ENCODE results near the gene NOL8.
A peak's percentile ranks its signal among the peaks of the same experiment; 100 is the strongest.

NOL8 gene

DNA sequence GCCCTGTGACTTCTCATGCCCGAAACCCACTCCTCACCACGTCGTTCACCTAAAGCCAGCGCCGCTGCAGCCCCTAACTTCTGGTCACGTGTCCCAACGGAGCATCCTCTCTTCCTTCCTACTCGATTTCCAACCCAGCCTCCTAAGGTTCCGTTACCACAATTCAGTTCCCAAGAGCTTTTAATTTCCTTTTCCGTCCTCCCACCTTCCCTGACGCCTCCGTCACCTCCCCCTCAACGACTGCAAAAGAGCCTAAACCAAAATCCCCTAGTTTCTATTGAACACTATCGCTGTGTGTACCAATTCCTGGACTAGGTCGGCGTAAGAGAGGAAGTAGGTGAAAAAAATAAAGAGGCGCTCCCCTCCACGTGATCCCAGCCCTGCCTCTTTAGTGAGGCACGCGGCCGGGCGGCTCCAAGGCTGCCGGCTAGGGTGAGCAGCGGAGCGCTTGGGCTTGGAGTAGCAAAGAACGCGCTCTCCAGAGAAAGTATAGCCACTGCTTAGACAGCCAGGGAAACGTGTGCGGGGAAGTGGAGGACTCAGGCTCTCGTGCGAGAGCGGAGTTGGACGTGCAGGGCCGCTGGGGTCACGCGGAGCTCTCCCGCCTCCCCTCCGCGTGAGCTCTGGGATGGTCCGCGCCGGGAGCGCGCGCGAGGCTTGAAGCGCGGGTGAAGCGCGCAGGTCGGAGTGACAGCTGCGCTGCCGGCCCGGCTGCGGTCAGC lies at the start of gene NOL8, which contains the start of gene CENPP:
TSS of gene NOL8 (minus strand) at position 82 of the 722 bp plus-strand sequence. CDS start 1,189 bp downstream, outside the sequence.
TSS of gene CENPP (plus strand) at position 685 of the 722 bp plus-strand sequence.
- DNase-seq, result peak; percentile 83

GRCh38 chr9:92373167-92373566 lies 48.0 kb upstream of the NOL8 start:
- no peak for DNase-seq

- no peak for DNase-seq
These were observed 43.9 kb upstream of the NOL8 start for GRCh38 chr9:92369075-92369474.

DNA sequence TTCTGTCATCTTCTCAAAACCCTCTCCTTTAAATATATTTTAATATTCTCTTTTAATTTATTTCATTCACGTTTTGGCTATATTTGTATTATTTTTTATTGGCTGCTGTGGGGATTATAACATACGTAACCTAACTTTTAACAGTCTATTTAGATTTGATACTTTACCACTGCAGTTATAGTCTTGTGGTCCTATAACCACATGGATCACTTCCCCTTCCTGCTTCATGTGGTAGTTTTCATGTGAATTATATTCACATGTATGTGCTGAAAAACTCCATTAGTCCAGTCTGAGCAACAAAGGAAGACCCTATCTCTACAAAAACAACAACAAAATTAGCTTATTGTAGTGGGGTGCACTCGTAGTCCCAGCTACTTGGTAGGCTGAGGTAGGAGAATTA lies 34.9 kb upstream of the NOL8 start:
- DNase-seq, result no peak

DNA sequence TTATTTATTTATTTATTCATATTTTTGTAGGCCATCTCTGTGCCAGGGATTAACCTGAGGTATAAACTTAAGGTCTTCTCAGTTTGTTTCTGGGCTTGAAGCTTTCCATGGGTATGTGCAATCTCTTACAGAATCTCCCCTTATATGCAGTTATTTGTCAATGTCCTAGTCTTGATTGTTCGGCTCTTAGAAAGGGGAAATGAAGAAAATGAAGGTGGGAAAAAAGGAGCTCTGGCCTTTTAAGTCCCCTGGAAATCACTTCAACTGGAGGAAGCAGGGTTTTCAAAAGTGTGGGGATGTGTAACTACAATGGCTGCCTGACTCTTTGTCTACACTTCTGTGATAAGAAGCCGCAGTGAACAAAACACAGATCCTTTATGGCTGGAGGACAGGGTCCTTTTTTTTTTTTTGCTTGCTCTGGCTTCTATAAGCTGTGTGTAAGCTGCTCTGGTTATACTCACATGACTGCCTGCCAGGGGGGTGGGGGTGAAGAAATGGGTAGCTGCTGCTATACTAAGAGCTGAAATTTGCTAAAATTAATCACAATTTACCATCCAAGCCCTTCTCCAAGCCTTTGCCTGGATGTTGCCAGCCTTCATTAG lies 34.3 kb upstream of the NOL8 start:
- no peak for DNase-seq

GRCh38 chr9:92353051-92353450 lies 27.9 kb upstream of the NOL8 start:
- DNase-seq, result no peak

DNA sequence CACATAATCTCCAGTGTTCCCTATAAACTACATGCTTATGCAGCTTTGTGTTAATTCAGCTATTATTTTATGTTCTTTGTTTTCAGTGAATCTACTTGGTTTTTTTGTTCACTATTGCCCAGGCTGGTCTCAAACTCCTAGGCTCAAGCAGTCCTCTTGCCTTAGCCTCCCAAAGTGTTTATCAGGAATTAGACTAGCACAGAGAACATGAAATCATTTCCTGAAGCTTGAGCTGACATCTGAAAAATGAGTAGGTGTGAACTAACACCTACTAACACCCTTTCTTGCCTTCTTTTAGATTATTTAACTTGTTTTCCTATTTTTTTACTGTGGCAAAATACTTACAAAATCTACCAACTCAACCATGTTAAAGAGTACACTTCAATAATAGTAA lies 25.6 kb upstream of the NOL8 start:
- no peak for DNase-seq

DNA sequence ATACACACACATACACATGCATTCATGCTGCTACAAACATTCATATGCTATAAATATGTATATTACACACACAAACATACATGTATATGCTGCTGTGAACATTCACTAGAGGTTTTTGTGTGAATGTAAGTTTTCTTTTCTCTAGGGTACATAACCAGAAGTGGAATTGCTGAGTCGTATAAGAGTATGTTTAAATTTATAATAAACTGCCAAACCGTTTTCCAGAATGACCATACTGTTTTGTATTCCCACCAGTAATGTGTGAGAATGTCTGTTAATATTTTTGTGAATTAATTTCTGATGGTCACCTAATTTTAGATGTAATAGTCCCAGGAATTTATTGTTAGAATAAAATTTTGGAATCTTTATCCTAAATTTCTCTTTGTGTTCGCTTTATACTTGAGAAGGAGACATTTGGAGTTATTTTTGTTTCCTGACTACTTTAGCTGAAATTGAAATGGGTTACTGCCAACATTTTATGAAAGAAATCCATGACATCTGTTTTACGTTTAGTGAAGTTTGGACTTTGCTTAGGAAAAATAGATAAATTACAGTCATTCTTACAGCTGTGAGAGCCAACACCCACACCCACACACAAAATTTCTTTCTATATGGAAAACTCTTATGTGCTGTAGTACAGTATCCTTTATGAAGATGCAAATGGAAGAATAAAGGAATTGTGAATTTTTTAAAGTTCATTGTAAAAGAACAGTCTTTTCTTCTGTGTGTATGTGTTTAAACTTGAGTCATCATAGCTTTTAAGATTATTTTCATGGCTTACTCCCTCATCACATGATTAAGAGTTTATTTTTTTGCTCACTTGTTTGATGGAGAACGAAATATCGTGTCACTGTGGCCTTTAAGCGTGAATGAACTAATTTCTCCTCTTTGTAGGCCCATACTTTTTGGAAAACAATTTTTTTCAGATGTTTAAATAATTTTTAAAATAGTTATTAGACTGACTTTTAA lies 24.9 kb upstream of the NOL8 start:
- DNase-seq, result no peak

DNA sequence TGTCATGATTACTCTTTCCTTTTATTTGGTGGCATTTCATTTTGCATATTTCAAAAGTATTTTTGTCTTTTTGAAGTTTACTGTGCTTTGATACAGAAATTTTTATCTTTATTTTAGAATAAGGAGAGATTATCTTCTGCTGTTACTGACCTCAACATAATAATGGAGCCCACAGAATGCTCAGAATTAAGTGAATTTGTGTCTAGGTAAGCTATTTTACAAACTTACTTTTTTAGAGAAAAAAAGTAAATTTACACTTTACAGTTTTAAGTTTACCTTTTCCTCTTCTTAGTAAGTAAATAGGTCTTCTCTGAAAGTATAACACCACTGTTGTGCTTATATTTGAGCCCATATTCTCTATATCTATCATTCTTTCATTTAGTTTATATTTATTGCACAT lies 20.4 kb upstream of the NOL8 start:
- no peak for DNase-seq

DNA sequence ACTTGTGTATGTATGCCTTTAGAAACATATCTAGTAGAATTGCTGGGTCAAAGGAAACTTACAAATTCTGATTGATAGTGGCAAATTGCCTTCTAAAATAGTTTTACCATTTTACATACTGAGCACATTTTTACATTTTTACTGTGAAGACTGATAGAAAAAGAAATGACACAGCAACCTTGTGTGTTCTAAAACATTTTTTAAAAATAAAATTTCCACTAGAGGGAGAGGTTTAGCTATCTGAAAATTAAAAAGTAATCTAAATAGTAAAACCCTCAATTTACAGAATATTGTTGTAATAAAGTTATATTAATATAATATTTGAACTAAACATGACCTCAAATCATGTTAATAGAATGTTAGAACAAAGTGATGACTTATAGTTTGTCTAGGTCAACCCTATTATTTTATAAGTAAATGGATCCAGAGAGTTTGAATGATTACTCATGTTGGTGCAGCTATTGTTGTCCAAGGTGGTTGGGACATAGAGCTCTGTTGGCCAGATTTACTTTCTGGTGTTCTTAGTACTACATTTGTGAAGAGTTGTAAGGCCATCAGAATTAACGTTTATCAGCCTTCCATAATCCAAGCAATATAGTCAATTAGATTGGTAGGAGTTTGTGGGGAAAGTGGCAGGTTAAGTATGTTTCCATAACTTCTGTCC lies 17.8 kb upstream of the NOL8 start:
- no peak for DNase-seq

GRCh38 chr9:92341578-92341977 lies 16.4 kb upstream of the NOL8 start:
- no peak for DNase-seq

DNA sequence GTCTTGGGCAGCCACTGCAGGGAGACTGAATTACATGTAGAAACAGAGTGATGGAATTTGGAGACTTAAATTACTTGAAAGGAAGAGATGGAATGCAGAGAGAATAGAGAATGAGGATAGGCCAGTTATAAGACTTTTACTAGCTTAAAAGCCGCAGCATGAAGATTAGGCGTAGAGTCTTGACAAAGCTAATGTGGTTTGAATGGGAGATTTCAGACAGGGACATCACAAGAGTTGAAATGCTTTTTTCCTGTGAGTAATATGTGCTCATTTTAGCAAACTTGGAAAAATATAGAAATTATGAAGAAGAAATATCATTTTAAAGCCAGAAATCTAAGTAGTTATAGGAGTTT lies 8.1 kb upstream of the NOL8 start:
- DNase-seq, result no peak

DNA sequence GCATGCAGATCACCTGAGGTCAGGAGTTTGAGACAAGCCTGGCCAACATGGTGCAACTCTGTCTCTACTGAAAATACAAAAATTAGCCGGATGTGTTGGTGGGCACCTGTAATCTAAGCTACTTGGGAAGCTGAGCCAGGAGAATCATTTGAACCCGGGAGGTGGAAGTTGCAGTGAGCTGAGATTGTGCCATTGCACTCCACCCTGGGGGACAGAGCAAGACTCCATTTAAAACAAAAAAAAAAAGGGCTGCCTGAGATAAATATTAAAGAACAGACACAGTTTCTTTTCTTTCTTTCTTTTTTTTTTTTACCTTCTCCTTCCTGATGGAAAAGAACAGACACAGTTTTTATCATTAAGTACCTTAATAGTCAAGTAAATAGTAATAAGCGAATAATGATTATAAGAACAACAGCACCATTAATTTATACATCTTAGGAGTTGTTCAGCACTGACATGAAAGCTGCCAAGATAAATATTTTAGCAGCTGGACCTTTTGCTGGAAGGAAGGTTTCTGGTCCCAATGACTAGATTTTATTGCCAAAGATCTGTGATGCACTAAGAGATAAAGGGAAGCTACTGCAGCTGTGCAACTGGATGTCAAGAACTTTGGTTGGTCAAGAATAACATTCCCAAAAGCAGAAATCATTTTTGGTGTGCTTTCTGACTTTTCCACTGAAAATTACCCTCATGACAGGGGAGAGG lies 7.6 kb upstream of the NOL8 start:
- no peak for DNase-seq

DNA sequence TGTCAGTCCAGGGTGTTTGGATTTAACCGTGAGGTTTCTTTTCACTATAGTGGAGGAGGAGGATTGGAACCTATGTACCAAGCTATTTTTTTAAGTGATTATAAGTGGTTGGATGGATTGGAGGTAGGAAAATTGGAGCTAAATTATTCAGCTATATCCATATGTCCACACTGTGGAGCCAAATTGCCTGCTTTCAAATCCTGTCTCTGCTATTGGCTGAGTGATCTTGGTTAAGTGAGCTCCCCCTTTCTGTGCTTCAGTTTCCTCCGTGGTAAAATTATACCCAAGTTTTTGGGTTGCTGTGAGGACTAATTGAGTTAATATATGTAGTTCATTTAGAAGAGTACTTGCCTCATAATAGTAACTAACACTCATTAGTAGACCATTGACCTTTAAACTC lies 3.1 kb upstream of the NOL8 start:
- no peak for DNase-seq

DNA sequence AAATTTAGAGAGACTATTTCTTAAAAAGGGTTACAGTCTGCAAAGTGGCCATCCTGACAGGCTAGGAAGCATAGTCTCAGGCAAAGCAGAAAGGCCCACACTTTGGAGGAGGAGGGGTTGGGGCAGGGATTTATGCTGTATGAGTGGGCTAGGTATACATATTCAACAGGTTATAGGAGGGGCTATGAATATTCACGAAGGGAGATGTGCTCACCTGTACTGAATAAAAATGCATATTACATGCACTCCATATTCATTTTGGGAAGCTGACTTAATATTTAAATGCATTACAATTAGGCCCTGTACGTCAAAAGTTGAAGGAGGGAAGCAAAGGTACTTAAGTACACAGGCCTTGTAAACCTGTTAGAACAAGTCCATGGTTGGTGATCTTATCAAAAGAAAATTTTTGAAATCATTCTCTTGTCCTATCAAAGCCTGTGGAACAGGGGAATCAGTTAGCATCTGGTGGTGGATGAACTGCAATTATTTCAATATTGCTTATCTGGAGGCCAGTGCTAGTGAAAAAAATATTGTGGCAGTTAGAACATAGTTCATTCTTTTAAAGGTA lies 2.2 kb upstream of the NOL8 start:
- no peak for DNase-seq

DNA sequence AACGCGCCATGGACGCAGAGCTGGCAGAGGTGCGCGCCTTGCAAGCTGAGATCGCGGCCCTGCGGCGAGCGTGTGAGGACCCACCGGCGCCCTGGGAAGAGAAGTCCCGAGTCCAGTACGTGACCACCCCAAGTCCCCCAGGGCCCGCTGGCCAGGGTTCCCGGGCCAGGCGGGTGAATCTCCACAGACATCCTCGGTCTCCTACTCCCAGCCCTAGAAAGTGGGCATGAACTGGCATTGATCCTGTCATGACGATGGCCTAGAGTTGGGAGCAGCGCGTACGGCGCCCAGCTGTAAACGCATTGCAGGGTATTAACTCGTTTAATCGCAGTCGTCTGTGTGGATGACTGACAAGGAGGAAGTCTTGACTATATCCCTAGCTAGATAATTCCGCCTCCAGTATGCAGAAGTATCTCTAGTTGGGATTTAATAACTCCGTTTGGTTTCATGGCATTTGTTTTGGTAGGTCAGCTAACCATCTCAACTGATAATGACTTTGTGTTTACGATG lies 896 bp upstream of the NOL8 start:
- DNase-seq, result no peak

GRCh38 chr9:92324889-92325268 lies 271 bp downstream of the NOL8 start:
- peak; percentile 69 for DNase-seq

GRCh38 chr9:92324431-92324830 lies 719 bp downstream of the NOL8 start:
- no peak for DNase-seq

GRCh38 chr9:92315456-92315855 lies 9.7 kb downstream of the NOL8 start:
- no peak for DNase-seq

DNA sequence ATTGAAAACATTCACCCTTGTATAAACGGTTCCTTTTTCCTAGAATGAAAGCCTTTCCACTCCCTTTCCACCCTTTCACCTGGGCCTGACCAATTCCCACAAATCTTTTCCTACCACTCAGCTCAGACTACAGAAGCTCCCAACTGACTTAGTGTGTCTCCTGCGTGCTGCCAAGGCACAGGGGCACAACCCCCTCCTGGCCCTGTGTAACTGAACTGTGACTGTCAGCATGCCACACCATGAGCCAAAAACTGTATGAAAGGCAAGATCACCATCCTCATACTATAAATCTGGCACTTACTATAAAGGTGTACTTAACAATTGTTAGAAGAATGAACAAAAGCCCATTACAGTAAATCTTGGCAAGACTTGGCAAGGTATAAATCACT lies 11.5 kb downstream of the NOL8 start:
- DNase-seq, result no peak

DNA sequence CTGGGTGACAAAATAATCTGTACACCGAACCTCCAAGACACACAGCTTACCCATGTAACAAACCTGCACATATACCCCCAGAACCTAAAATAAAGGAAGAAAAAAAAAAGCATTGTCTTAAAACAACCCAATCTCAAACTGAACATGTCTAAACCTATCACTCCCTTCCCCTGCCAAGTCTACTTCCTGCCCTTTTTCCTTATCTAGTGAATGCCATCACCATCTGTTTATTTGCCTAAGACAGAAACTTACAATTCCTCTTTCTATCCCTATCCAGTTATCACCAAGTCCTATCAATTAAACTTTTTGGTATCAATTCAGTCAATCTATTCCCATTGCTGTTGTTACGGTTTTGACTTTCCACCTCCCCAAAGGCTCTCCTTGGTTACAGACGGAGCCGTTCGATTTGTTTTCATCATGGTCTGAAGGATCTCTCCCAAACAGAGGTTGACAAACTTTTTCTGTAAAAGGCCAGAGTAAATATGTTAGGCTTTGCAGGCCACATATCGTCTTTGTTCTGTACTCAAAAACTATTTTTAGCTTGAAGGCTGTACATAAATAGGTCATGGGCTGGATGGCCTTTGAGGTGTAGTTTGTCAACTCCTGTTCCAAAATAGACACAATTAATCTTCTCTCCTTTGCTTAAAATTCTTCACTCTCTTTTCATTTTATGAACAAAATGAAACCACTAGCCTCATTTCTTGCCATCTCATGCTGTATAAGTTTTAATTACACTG lies 12.1 kb downstream of the NOL8 start:
- no peak for DNase-seq
